Subcutaneous abdominal adipose tissue (tissue), 5 donors: ENCODE data around the gene SEMA3G.

ENCODE experiments used
- H3K27ac ChIP-seq: one replicate; pipeline ENCODE4 v1.7.0; 2013; ENCODE audit warnings: low read depth, mild to moderate bottlenecking, inconsistent platforms, low read length, moderate library complexity
- H3K27me3 ChIP-seq, 5 donors: one replicate each; pipeline ENCODE4 v1.7.0; 2013; ENCODE audit warnings: low read length in 5 of 5, inconsistent platforms in 1 of 5; ENCODE audit not compliant: control insufficient read depth in 5 of 5, insufficient read depth in 4 of 5
- H3K36me3 ChIP-seq, 5 donors: one replicate each; pipeline ENCODE4 v1.7.0; 2013; ENCODE audit warnings: low read length in 5 of 5; ENCODE audit not compliant: control insufficient read depth in 5 of 5, insufficient read depth in 5 of 5
- H3K4me1 ChIP-seq, 5 donors: one replicate each; pipeline ENCODE4 v1.7.0; 2013; ENCODE audit warnings: low read length in 5 of 5, mild to moderate bottlenecking in 3 of 5, moderate library complexity in 1 of 5; ENCODE audit not compliant: control insufficient read depth in 5 of 5, insufficient read depth in 5 of 5
- H3K4me3 ChIP-seq, 5 donors: one replicate each; pipeline ENCODE4 v1.7.0; 2013; ENCODE audit warnings: low read length in 5 of 5, low read depth in 1 of 5
- H3K9ac ChIP-seq, 5 donors: one replicate each; pipeline ENCODE4 v1.7.0; 2013; ENCODE audit warnings: low read length in 5 of 5, mild to moderate bottlenecking in 4 of 5, moderate library complexity in 3 of 5
- H3K9me3 ChIP-seq, 5 donors: one replicate each; pipeline ENCODE4 v1.7.0; 2013; ENCODE audit warnings: low read length in 5 of 5; ENCODE audit not compliant: control insufficient read depth in 5 of 5
- donor health status: healthy.
- donor health status: healthy.
- donor health status: healthy.
- donor health status: healthy.
- donor health status: healthy.

The SEMA3G gene

DNA sequence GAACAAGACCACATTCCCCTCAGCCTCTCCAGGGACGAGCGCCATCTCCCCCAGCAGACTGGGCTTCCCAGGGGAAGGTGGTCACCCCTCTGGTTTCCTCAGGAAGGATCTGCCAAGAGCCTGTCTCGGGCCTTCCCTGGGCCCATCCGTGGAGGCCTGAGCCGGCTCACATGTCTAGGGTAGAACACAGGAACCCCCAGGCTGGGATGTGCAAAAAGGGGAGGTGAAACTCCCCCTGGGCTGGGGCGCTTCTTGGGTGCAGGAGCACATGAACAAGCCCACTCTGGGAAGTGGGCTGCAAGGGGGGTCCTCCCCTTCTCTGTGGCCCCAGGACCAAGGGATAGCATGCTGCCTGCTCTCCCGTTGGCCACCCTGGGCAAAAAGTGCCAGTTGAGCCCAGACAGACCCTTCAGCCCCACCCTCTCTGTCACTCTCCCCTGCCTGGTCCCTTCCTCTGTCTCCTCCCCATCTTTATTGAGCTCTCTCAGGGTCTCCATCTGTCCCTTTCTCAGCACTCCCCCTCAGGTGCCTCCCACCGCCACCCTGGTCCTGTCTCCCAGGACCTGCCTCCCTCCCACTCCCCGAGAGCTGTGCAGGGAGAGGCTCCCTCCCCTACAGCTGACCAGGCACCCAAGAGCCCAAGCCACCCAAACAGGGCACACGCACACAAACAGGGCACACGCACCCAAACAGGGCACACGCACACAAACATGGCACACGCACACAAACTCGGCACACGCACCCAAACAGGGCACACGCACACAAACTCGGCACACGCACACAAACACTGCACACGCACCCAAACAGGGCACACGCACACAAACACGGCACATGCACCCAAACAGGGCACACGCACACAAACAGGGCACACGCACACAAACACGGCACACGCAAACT lies 864 bp downstream of the SEMA3G start:
- Histone ChIP-seq H3K27me3 (no peaks in the 10 kb centered on the region), H3K9me3 (no peaks in the 10 kb centered on the region), H3K4me3 (peak overlapping the region; percentile 76 to 91 (median 84)), H3K4me1 (peaks cover 11 to 77% (median 73%) of the 10 kb centered on the region in 5 donors), H3K9ac (peak overlapping the region; percentile 32 to 90 (median 71)), H3K36me3 (peaks cover 0 to 38% (median 30%) of the 10 kb centered on the region in 5 donors), H3K27ac (peak overlapping the region; percentile 42)

GRCh38 chr3:52443268-52443610 lies 1.7 kb downstream of the SEMA3G start:
- Histone ChIP-seq H3K4me1 (peaks cover 11 to 85% (median 81%) of the 10 kb centered on the region in 5 donors), H3K36me3 (peaks cover 0 to 46% (median 38%) of the 10 kb centered on the region in 5 donors), H3K9me3 (no peaks in the 10 kb centered on the region), H3K4me3 (peak overlapping the region; percentile 76 to 91 (median 84)), H3K9ac (peak overlapping the region; percentile 68 to 90 (median 71)), H3K27ac (peak overlapping the region; percentile 42), H3K27me3 (no peaks in the 10 kb centered on the region)

DNA sequence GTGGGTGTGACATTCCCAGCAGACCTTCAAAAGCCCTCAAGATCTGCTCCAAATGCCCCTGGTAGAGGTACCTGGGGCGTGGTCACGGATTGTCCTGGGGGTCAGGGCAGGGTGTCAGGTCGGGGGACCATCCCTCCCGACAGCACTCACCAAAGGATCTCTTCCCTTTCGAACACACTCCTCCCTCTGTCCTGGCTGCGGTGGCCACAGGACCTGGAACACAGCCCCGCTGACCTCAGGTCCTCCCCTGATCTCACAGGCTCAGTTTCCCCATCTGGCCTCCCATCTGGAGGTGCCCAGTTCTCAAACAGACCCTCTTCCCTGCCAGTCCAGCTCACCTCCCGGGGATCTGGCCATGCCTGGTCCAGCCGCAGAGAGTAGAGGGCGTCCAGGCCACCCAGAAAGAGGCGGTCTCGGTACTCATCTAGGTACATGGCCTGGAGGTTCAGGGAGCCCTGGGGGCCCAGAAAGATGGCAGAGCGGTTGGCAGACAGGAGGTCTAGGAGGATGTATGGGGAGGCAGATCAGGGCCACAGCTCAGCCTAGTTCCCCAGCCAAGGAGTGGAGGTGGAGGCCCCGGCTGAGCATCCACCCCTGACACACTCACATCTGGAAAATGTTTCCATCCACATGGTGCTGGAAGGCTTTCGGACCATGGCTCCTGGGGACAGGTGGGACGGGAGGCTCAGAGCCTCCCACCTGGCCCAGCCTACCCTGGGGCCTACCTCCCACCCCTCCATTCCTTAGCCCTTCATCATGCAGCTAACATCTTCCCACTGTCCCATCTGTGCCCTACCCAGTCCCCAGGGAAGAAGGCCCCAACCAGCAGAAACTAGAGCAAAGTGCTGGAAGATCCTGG lies 2.3 kb downstream of the SEMA3G start:
- H3K9me3 ChIP-seq: no peaks in the 10 kb centered on the region
- H3K4me1 ChIP-seq: peaks cover 12 to 91% (median 87%) of the 10 kb centered on the region in 5 donors
- H3K27me3 ChIP-seq: no peaks in the 10 kb centered on the region
- peak overlapping the region; percentile 76 to 91 (median 84) for H3K4me3 ChIP-seq
- H3K27ac ChIP-seq: peak overlapping the region; percentile 42
- peaks cover 0 to 52% (median 44%) of the 10 kb centered on the region in 5 donors for H3K36me3 ChIP-seq
- peak overlapping the region; percentile 56 to 90 (median 71) for H3K9ac ChIP-seq

GRCh38 chr3:52441772-52442332 lies 3.1 kb downstream of the SEMA3G start:
- Histone ChIP-seq H3K4me1 (peaks cover 14 to 97% (median 94%) of the 10 kb centered on the region in 5 donors), H3K9me3 (no peaks in the 10 kb centered on the region), H3K4me3 (peak overlapping the region in 3 of 5 donors; percentile 76 to 91 (median 80)), H3K27ac (peak overlapping the region; percentile 42), H3K9ac (peak overlapping the region in 2 of 5 donors; percentile 70 to 90), H3K27me3 (no peaks in the 10 kb centered on the region), H3K36me3 (peaks cover 0 to 60% (median 47%) of the 10 kb centered on the region in 5 donors)

DNA sequence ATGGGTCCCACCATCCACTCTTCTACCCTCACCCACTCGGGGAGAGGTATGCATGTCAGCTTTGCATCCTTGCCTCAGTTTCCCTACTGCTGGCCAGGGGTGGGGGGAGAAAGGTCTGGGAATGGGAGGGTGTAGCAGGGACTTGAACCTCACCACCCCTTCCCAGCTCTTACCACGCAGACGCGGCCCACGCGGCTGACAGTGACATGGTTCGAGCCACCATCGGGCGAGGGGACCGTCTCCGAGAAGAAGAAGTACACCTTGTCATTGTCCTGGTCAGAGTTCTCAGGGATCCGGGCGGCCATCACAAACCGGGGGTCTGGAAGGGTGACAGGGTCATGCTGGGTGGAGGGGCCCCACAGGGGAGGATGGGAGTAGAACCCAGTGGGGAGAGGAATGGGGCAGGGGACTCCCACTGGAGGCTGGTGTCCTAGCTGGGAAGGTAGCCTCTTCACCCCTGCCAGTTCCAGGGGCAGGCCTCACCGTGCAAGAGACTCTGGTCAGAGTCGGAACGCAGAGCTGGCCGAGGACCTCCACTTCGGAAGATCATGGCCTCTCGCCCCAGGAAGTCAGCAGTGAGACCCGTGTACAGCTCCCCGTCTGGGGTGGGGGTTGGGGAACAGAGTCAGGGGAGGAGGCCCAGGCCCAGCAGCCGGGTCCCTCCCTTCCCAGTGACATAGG lies 3.7 kb downstream of the SEMA3G start:
- peak overlapping the region; percentile 42 for H3K27ac ChIP-seq
- H3K36me3 ChIP-seq: peaks cover 0 to 61% (median 50%) of the 10 kb centered on the region in 5 donors
- peak overlapping the region in 2 of 5 donors; percentile 19 to 90 for H3K9ac ChIP-seq
- no peaks in the 10 kb centered on the region for H3K9me3 ChIP-seq
- H3K4me1 ChIP-seq: peaks cover 17 to 97% (median 94%) of the 10 kb centered on the region in 5 donors
- H3K27me3 ChIP-seq: no peaks in the 10 kb centered on the region
- H3K4me3 ChIP-seq: peak overlapping the region in 2 of 5 donors; percentile 19 to 91

DNA sequence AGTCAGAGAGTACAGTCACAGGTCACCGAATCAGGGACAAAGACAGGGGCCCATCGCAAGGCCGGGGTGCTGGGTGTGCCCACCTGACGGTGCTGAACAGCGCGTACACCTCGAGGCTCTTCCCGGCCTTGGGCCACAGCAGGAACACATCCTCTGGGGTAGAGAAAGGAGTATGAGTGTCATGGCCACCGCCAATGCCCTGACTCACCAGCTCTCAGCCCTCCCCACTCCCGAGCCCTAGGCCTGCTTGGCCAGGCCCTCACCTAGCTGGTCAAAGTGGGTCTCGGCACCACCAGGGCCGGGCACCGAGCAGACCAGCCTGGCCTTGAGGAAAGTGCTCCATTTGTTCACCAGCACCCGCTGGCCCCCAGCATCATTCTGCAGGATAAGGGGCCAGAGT lies 4.2 kb downstream of the SEMA3G start:
- Histone ChIP-seq H3K27ac (peak overlapping the region; percentile 42), H3K9me3 (no peaks in the 10 kb centered on the region)

DNA sequence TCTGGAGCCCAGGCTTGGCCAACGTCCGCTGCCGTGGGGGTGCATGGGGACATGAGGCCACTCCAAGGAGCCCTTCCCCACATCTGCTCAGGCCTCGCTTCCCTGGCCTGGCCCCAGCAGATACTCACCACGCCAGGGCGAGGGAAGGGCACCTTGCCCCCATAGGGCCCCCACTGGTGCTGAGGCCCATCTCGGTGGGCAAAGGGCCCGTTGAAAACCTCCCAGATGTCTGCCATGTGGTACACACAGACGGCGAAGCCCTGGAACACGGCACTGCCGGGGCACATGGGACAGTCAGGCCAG lies 4.7 kb downstream of the SEMA3G start:
- Histone ChIP-seq H3K27ac (peak overlapping the region; percentile 42), H3K27me3 (no peaks in the 10 kb centered on the region), H3K36me3 (peaks cover 0 to 65% (median 51%) of the 10 kb centered on the region in 5 donors), H3K4me3 (peak overlapping the region in 3 of 5 donors; percentile 7 to 91 (median 22)), H3K9me3 (no peaks in the 10 kb centered on the region), H3K9ac (peak overlapping the region in 1 of 5 donors; percentile 2), H3K4me1 (peaks cover 21 to 100% (median 97%) of the 10 kb centered on the region in 5 donors)

More for the DNA sequence above, 4.2 kb downstream of the SEMA3G start:
- peak overlapping the region in 2 of 5 donors; percentile 19 to 28 for H3K9ac ChIP-seq
- H3K4me1 ChIP-seq: peaks cover 22 to 100% (median 97%) of the 10 kb centered on the region in 5 donors
- H3K36me3 ChIP-seq: peaks cover 0 to 65% (median 51%) of the 10 kb centered on the region in 5 donors
- peak overlapping the region in 3 of 5 donors; percentile 19 to 91 (median 22) for H3K4me3 ChIP-seq
- H3K27me3 ChIP-seq: no peaks in the 10 kb centered on the region

GRCh38 chr3:52439426-52440248 lies 5.3 kb downstream of the SEMA3G start:
- Histone ChIP-seq H3K9me3 (no peaks in the 10 kb centered on the region), H3K9ac (peak overlapping the region in 1 of 5 donors; percentile 2), H3K4me3 (no peak overlapping the region), H3K27ac (peak overlapping the region; percentile 42), H3K4me1 (peaks cover 22 to 100% (median 97%) of the 10 kb centered on the region in 5 donors), H3K27me3 (no peaks in the 10 kb centered on the region), H3K36me3 (peaks cover 0 to 69% (median 51%) of the 10 kb centered on the region in 5 donors)
